Activated CD4-positive, alpha-beta T cell treated with anti-CD3 and anti-CD28 coated beads, Interleukin-2, amount 10 ng/mL, durations not matched to agents 7 days and 5 days (primary cell): ENCODE data around the gene SRF. TPM values are rescaled to one million over a fixed set of nuclear protein-coding genes. Genes with fewer than 3 reads are reported as not detected.

Experiments used
- CTCF ChIA-PET: fragments of 350-600 bp; sonication (Branson Sonifier 250); formaldehyde crosslinking; loops from one replicate; lab custom pipeline; 2021; ENCODE audit warnings: antibody characterized with exemption; lab: Charles Lee
- POLR2A ChIA-PET: fragments of 350-600 bp; sonication (Branson Sonifier 250); formaldehyde crosslinking; loops from one replicate; lab custom pipeline; 2021; ENCODE audit warnings: antibody characterized with exemption; lab: Charles Lee
- DNase-seq: peaks from one replicate; pipeline ENCODE4 v3.0.0-alpha.2; 2020
- H3K27ac Mint-ChIP-seq: one replicate; pipeline ENCODE4 v1.8.0; 2021; ENCODE audit warnings: mild to moderate bottlenecking, moderate library complexity, mixed read lengths
- H3K27me3 Mint-ChIP-seq: one replicate; pipeline ENCODE4 v1.8.0; 2021; ENCODE audit warnings: mixed read lengths
- H3K36me3 Mint-ChIP-seq: one replicate; pipeline ENCODE4 v1.8.0; 2021; ENCODE audit warnings: low read depth, mixed read lengths
- H3K4me1 Mint-ChIP-seq: one replicate; pipeline ENCODE4 v1.8.0; 2021; ENCODE audit warnings: mixed read lengths
- H3K4me3 Mint-ChIP-seq: one replicate; pipeline ENCODE4 v1.8.0; 2021; ENCODE audit warnings: mild to moderate bottlenecking, moderate library complexity, mixed read lengths
- H3K9me3 Mint-ChIP-seq: one replicate; pipeline ENCODE4 v1.8.0; 2021; ENCODE audit warnings: mixed read lengths
- total RNA-seq, 2 experiments: library from RNA; stranded (reverse); gene quantifications; one replicate each; pipeline ENCODE4 v1.2.3, GENCODE V29; 2021

The SRF gene
- total RNA-seq, 2 experiments from 2014 or later, result 40.8 to 41.9 TPM

DNA sequence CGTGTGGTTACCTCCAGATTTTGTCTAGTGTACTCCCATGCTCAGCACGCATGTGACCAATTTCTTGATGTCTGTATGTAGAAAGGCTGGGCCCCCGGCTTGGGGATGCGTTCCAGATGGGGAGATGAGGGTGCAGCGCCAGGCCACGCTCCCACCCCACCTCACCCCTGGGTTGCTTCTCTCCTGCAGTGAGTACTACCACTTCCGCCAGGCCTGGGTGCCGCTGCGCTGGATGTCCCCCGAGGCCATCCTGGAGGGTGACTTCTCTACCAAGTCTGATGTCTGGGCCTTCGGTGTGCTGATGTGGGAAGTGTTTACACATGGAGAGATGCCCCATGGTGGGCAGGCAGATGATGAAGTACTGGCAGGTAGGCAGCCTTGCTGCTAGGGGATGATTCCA lies 11.5 kb upstream of the SRF start:
- ChIA-PET POLR2A (no interaction called here), CTCF (interaction anchor here (0.5 kb wide), 1 partner anchor 1250 kb away, joined by 3 read pairs; no protein-coding TSS in a partner anchor)
- Mint-ChIP-seq H3K9me3 (no peaks in the 10 kb centered on the region), H3K4me3 (no peak overlapping the region), H3K36me3 (no peaks in the 10 kb centered on the region), H3K27me3 (no peaks in the 10 kb centered on the region), H3K27ac (no peak overlapping the region), H3K4me1 (no peaks in the 10 kb centered on the region)
- no peak for DNase-seq

DNA sequence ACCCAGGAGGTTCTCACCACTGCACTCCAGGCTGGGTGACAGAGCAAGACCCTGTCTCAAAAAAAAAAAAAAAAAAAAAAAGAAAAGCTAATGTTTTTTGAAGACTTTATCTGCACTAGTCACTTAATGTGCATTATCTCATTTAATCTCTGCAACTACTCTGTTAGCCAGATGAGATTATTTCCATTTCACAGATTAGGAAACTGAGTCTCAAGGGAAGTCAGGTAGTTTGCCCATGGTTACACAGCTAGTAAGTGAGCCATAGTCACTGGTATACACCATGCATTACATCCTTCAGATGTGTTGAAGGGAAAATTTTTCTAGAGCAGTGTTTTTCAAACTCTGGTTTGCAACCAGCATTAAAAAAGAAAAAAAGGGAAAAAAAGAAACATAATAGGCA lies 7.2 kb upstream of the SRF start:
- no peak overlapping the region for H3K4me3 Mint-ChIP-seq
- H3K36me3 Mint-ChIP-seq, result no peaks in the 10 kb centered on the region
- POLR2A ChIA-PET, result no interaction called here
- CTCF ChIA-PET, result interaction anchor here (0.7 to 2.0 kb wide), 3 partner anchors 20 to 67 kb away, joined by 3 to 15 read pairs (median 3); no protein-coding TSS in a partner anchor
- H3K27ac Mint-ChIP-seq, result no peak overlapping the region
- DNase-seq, result no peak
- no peaks in the 10 kb centered on the region for H3K4me1 Mint-ChIP-seq
- H3K27me3 Mint-ChIP-seq, result no peaks in the 10 kb centered on the region
- H3K9me3 Mint-ChIP-seq, result no peaks in the 10 kb centered on the region

DNA sequence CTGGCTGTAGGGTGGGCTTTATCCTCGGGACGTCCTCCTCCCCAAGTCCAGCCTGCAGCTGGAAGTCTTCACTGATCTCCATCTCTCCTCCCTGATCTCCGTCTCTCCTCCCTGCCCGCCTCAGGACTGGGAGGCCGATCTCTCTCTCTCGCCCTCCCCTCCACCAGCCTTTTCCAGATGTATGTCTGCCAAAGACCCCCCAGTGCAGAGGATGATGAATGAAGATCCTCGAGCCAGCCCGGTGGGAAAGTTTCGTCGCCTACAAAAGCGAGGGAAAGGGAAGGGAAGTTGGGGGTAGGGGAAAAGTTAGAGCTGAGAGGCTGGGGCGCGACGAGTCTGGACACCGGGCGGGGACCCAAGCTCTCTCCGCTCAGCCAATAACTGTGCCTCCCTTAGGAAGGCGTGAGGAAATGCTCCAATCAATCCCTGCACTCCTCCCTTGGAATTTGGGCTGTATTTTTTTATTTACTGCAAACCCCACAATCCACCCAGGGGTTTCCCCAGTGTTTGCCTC lies 595 bp upstream of the SRF start:
- peaks cover 13% of the 10 kb centered on the region for H3K36me3 Mint-ChIP-seq
- peak overlapping the region; percentile 94 for H3K27ac Mint-ChIP-seq
- DNase-seq, result no peak
- no peaks in the 10 kb centered on the region for H3K27me3 Mint-ChIP-seq
- H3K4me1 Mint-ChIP-seq, result peaks cover 41% of the 10 kb centered on the region
- no peaks in the 10 kb centered on the region for H3K9me3 Mint-ChIP-seq
- H3K4me3 Mint-ChIP-seq, result peak overlapping the region; percentile 89
- POLR2A ChIA-PET, result no interaction called here
- CTCF ChIA-PET, result interaction anchor here (0.8 to 1.5 kb wide), 3 partner anchors 27 to 258 kb away, joined by 3 to 8 read pairs (median 4); partner anchors contain the start of gene ABCC10

DNA sequence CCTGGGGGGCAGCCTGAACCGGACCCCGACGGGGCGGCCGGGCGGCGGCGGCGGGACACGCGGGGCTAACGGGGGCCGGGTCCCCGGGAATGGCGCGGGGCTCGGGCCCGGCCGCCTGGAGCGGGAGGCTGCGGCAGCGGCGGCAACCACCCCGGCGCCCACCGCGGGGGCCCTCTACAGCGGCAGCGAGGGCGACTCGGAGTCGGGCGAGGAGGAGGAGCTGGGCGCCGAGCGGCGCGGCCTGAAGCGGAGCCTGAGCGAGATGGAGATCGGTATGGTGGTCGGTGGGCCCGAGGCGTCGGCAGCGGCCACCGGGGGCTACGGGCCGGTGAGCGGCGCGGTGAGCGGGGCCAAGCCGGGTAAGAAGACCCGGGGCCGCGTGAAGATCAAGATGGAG lies 636 bp downstream of the SRF start:
- H3K9me3 Mint-ChIP-seq, result no peaks in the 10 kb centered on the region
- peak; percentile 31 for DNase-seq
- H3K36me3 Mint-ChIP-seq, result peaks cover 25% of the 10 kb centered on the region
- peak overlapping the region; percentile 94 for H3K27ac Mint-ChIP-seq
- H3K4me1 Mint-ChIP-seq, result peaks cover 49% of the 10 kb centered on the region
- peak overlapping the region; percentile 97 for H3K4me3 Mint-ChIP-seq
- ChIA-PET POLR2A (interaction anchor here (1.0 kb wide), 1 partner anchor 113 kb away, joined by 3 read pairs; the partner anchor contains the start of genes KLC4 and MRPL2), CTCF (interaction anchor here (0.7 to 1.1 kb wide), 5 partner anchors 8 to 198 kb away, joined by 3 to 4 read pairs (median 4); partner anchors contain the start of genes CUL9, MRPL2 and ZNF318)
- H3K27me3 Mint-ChIP-seq, result no peaks in the 10 kb centered on the region

DNA sequence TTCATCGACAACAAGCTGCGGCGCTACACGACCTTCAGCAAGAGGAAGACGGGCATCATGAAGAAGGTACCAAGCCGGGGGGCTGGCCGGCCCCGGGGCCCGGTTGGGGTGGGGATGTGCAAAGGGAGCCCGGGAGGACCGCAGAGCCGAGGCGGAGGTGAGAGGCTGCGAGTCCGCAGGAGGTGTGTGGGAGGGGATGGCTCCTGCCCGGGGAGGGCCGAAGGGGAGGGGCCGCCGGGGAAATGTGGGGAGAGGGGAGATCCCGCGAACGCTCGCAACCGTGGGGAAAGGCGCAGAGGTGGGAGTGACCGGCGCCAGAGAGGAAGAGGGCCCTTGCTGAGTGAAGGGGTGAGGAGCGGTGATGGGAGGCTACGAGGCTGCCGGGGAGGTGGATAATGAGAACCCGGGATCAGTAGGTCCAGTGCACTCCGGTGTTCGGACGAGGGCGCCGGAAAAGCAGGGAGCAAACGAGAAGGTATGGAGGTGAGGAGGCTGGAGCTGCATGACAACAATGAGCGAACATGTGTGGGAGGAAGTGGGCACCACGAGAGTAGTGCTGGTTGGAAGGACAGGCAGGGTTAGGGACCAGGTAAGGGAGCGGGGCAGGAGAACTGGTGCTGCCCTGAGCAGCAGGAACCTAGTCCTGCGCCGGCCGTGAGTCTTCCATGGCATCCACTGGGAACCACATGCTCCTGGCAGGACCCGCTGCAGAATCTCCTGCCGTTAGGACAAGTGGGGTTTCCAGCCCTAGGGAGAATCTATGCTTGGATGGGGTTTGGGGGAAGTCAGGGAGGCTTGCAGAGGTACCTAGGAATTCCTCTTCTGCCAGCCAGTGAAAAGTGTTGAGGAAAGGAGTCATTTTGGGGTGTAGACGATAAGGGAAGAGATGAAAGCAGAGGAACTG lies 1.3 kb downstream of the SRF start:
- POLR2A ChIA-PET, result interaction anchor here (0.6 to 1.0 kb wide), 2 partner anchors 113 to 211 kb away, joined by 3 read pairs; partner anchors contain the start of genes KLC4 and MRPL2
- CTCF ChIA-PET, result interaction anchor here (0.7 to 2.9 kb wide), 9 partner anchors 8 to 334 kb away, joined by 3 to 15 read pairs (median 4); partner anchors contain the start of genes CNPY3, CUL9, DNPH1 and MRPL2
- Mint-ChIP-seq H3K4me1 (peaks cover 49% of the 10 kb centered on the region), H3K27me3 (no peaks in the 10 kb centered on the region), H3K27ac (peak overlapping the region; percentile 94), H3K4me3 (peak overlapping the region; percentile 97), H3K36me3 (peaks cover 25% of the 10 kb centered on the region), H3K9me3 (no peaks in the 10 kb centered on the region)
- DNase-seq, result peak; percentile 56

DNA sequence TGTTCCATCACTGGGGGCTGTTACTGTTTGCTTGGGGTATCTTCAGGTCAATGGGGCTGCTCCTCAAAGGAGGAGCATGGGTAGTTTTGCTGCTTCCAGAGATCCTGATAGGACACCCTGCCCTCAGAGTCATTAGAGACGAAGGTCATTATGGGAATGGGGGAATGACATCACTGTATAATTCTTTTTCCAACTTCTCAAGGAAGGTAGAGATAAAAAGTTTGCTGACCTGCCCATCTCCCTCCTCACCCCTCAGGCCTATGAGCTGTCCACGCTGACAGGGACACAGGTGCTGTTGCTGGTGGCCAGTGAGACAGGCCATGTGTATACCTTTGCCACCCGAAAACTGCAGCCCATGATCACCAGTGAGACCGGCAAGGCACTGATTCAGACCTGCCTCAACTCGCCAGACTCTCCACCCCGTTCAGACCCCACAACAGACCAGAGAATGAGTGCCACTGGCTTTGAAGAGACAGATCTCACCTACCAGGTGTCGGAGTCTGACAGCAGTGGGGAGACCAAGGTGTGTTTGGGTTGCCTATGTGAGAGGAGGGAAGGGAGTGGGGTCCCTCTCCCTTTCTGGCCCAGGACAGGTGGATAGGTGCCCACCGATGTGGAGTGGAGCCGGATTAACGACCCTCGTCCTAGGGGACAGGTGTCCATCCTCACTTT lies 2.7 kb downstream of the SRF start:
- peak overlapping the region; percentile 97 for H3K4me3 Mint-ChIP-seq
- peak; percentile 31 for DNase-seq
- peaks cover 38% of the 10 kb centered on the region for H3K36me3 Mint-ChIP-seq
- ChIA-PET CTCF (interaction anchor here (1.0 to 2.9 kb wide), 6 partner anchors 15 to 333 kb away, joined by 3 to 15 read pairs (median 4); partner anchors contain the start of genes CNPY3 and DNPH1), POLR2A (interaction anchor here (2.4 kb wide), 1 partner anchor 245 kb away, joined by 6 read pairs; the partner anchor contains the start of gene CNPY3)
- H3K27me3 Mint-ChIP-seq, result no peaks in the 10 kb centered on the region
- H3K9me3 Mint-ChIP-seq, result no peaks in the 10 kb centered on the region
- peak overlapping the region; percentile 94 for H3K27ac Mint-ChIP-seq
- H3K4me1 Mint-ChIP-seq, result peaks cover 49% of the 10 kb centered on the region

DNA sequence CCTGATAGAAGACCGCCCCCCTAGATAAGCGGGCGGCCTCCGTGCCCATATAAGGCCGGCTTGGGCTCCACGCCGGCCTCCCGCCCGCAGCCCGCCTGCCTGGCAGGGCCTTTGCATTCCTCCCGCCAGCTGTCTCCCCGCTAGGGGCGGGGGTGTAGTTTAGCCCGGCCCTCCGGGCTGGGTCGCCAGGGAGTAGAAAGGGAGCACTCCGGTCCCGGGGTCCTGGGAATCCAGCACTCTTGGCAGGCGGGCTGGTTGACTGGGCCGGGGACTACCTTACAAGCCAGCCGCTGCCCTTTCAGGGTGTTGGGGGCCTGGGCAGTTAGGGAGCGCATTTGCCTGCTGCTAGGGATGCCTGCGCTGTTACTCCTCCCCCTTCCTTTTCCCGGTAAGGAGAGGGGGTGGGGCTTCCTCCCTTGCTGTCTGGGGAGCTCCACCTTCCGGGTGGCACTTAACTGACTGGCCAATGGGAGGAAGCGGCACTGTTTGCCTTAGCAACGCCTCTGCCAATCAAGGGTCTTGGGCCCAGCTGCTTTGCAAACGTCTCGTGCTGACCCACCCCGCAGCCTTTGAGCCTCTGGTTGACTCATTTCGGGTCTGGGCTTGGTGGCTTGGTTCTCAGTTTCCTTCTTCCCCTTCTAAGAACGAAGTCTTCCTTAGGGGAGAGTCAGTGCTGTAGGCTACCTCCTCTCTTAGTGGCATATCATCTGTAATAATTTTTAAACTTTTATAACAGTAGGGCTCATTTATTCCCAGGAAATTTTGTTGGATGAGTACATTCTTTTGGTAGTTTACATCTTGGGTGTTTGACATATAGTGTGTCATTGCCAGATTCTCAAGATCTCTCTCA lies 3.4 kb downstream of the SRF start:
- Mint-ChIP-seq H3K4me3 (peak overlapping the region; percentile 97), H3K27me3 (no peaks in the 10 kb centered on the region), H3K27ac (peak overlapping the region; percentile 82), H3K9me3 (no peaks in the 10 kb centered on the region), H3K4me1 (peaks cover 49% of the 10 kb centered on the region), H3K36me3 (peaks cover 45% of the 10 kb centered on the region)
- POLR2A ChIA-PET, result interaction anchor here (0.6 to 2.4 kb wide), 2 partner anchors 151 to 245 kb away, joined by 5 to 6 read pairs; partner anchors contain the start of gene CNPY3
- peak; percentile 98 for DNase-seq
- CTCF ChIA-PET, result interaction anchor here (0.6 to 2.9 kb wide), 8 partner anchors 9 to 382 kb away, joined by 3 to 15 read pairs (median 3); partner anchors contain the start of gene DNPH1

DNA sequence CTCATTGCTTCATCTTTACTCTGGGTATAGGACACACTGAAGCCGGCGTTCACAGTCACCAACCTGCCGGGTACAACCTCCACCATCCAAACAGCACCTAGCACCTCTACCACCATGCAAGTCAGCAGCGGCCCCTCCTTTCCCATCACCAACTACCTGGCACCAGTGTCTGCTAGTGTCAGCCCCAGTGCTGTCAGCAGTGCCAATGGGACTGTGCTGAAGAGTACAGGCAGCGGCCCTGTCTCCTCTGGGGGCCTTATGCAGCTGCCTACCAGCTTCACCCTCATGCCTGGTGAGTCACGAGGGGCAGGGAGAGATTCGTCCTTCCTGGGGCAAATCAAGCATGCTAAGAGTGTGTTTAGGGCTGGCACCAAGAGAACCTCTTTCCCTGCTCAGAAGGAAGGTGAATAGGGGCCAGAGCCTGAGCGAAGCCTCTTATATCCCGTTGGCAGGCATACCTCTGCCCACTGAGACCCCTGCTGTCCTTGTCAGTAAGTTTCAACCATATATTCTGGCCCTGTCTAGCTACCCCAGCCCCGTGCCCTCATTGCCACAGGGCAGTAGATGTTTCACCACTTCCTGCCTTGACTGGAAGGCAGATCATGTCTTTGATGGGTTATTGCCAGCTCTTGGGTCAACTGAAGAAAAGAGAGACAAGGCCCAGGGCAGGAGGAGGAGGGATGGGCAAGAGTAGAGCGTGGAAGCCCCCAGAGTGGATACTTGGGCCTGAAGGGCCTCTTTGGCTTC lies 4.8 kb downstream of the SRF start:
- CTCF ChIA-PET, result interaction anchor here (0.7 to 2.9 kb wide), 4 partner anchors 53 to 238 kb away, joined by 3 to 15 read pairs (median 4); partner anchors contain the start of gene DNPH1
- H3K27me3 Mint-ChIP-seq, result no peaks in the 10 kb centered on the region
- no peaks in the 10 kb centered on the region for H3K9me3 Mint-ChIP-seq
- POLR2A ChIA-PET, result interaction anchor here (0.7 kb wide), 1 partner anchor 200 kb away, joined by 3 read pairs; no protein-coding TSS in a partner anchor
- H3K27ac Mint-ChIP-seq, result peak overlapping the region; percentile 2
- H3K4me1 Mint-ChIP-seq, result peaks cover 39% of the 10 kb centered on the region
- peaks cover 45% of the 10 kb centered on the region for H3K36me3 Mint-ChIP-seq
- no peak for DNase-seq
- H3K4me3 Mint-ChIP-seq, result no peak overlapping the region

DNA sequence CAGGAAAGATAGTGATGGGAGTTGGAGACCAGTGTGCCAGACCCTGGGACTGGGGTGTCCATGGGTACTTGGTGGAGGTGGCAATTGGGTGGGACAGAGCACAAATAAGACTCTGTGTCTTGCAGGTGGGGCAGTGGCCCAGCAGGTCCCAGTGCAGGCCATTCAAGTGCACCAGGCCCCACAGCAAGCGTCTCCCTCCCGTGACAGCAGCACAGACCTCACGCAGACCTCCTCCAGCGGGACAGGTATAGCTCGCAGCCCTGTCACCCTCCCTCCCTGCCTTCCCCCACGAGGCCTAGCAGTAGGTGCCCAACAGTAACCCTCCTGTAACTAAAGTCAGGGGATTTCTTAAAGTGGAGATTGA lies 5.3 kb downstream of the SRF start:
- Mint-ChIP-seq H3K27ac (peak overlapping the region; percentile 2), H3K9me3 (no peaks in the 10 kb centered on the region), H3K4me3 (no peak overlapping the region), H3K27me3 (no peaks in the 10 kb centered on the region), H3K4me1 (peaks cover 42% of the 10 kb centered on the region), H3K36me3 (peaks cover 45% of the 10 kb centered on the region)
- no peak for DNase-seq
- ChIA-PET POLR2A (interaction anchor here (0.7 kb wide), 1 partner anchor 200 kb away, joined by 3 read pairs; no protein-coding TSS in a partner anchor), CTCF (interaction anchor here (1.4 kb wide), 1 partner anchor 53 kb away, joined by 4 read pairs; the partner anchor contains the start of gene DNPH1)

DNA sequence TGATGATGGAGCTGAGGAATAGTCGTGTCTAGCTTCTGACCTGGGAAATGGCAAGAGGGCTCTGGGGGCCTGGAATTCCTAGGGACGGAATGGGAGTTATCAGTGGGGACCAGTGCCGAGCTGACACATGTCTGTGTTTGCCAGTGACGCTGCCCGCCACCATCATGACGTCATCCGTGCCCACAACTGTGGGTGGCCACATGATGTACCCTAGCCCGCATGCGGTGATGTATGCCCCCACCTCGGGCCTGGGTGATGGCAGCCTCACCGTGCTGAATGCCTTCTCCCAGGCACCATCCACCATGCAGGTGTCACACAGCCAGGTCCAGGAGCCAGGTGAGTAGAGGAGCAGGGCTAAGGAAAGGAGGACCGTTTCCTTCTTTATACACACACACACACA lies 7.1 kb downstream of the SRF start:
- no peaks in the 10 kb centered on the region for H3K27me3 Mint-ChIP-seq
- peaks cover 46% of the 10 kb centered on the region for H3K4me1 Mint-ChIP-seq
- POLR2A ChIA-PET, result no interaction called here
- CTCF ChIA-PET, result interaction anchor here (0.6 kb wide), 1 partner anchor 189 kb away, joined by 3 read pairs; no protein-coding TSS in a partner anchor
- peaks cover 41% of the 10 kb centered on the region for H3K36me3 Mint-ChIP-seq
- H3K4me3 Mint-ChIP-seq, result no peak overlapping the region
- H3K9me3 Mint-ChIP-seq, result no peaks in the 10 kb centered on the region
- H3K27ac Mint-ChIP-seq, result no peak overlapping the region
- DNase-seq, result no peak
